NCI-H460 (cell line): ENCODE measurements around the gene BMPER. TPM values are rescaled to one million over a fixed set of nuclear protein-coding genes. Genes with fewer than 3 reads are reported as not detected.

ENCODE experiments used
- DNase-seq: peaks from one replicate; pipeline ENCODE4 v3.0.0-alpha.2; 2016; ENCODE audit warnings: low read depth; ENCODE audit errors: extremely low read depth
- total RNA-seq: library from RNA; depleted of rRNA; stranded (reverse); fragments of >200 nt; shearing (Covaris generic); gene quantifications from 2 replicates; pipeline ENCODE4 v1.2.3, GENCODE V29; 2014

The BMPER gene
- total RNA-seq, 1 experiment from 2014 or later, result 3.5 TPM

- no peak for DNase-seq
Observed at GRCh38 chr7:33887266-33887975, 17.9 kb upstream of the BMPER start.

- peak; percentile 69 for DNase-seq
Observed at GRCh38 chr7:33888166-33888565, 17.2 kb upstream of the BMPER start.

- DNase-seq, result no peak
Observed at GRCh38 chr7:33892945-33893344, 12.4 kb upstream of the BMPER start.

- no peak for DNase-seq
Observed at GRCh38 chr7:33893377-33893776, 12.0 kb upstream of the BMPER start.

GRCh38 chr7:33895025-33895804 lies 10.1 kb upstream of the BMPER start:
- peak; percentile 72 for DNase-seq

GRCh38 chr7:33900501-33900900 lies 4.8 kb upstream of the BMPER start:
- no peak for DNase-seq

GRCh38 chr7:33901199-33901598 lies 4.1 kb upstream of the BMPER start:
- no peak for DNase-seq

GRCh38 chr7:33901847-33902246 lies 3.5 kb upstream of the BMPER start:
- DNase-seq, result no peak

- DNase-seq, result no peak
Observed at GRCh38 chr7:33902746-33903145, 2.6 kb upstream of the BMPER start.

- peak; percentile 24 for DNase-seq
Observed at GRCh38 chr7:33903791-33904680, 1.3 kb upstream of the BMPER start.

GRCh38 chr7:33904681-33905388 lies 504 bp upstream of the BMPER start:
- DNase-seq, result peak; percentile 27

GRCh38 chr7:33906697-33907096 lies 1.4 kb downstream of the BMPER start:
- no peak for DNase-seq

GRCh38 chr7:33907625-33908024 lies 2.3 kb downstream of the BMPER start:
- DNase-seq, result no peak

- DNase-seq, result no peak
Observed at GRCh38 chr7:33909318-33909717, 4.0 kb downstream of the BMPER start.

- DNase-seq, result no peak
Observed at GRCh38 chr7:33909755-33910154, 4.4 kb downstream of the BMPER start.

- DNase-seq, result no peak
Observed at GRCh38 chr7:33910756-33911155, 5.4 kb downstream of the BMPER start.

GRCh38 chr7:33916357-33917081 lies 11.2 kb downstream of the BMPER start:
- DNase-seq, result no peak

- DNase-seq, result no peak
Observed at GRCh38 chr7:33917661-33918060, 12.3 kb downstream of the BMPER start.

GRCh38 chr7:33918438-33919143 lies 13.3 kb downstream of the BMPER start:
- peak; percentile 26 for DNase-seq
